Adrenal gland (tissue), 5 donors: ENCODE measurements around the gene THSD7B.

Source experiments
- POLR2A ChIP-seq, 2 donors: fragments of 450-650 bp; IDR thresholded peaks; one replicate each; pipeline ENCODE4 v1.6.1; 2017; ENCODE audit warnings: antibody characterized with exemption in 2 of 2, mild to moderate bottlenecking in 2 of 2, moderate library complexity in 1 of 2
- TF ChIP-seq, protein P1 (sequence below), 6 experiments: fragments of 450-650 bp in 4 of 6; fragments of 200-600 bp in 2 of 6; sonication (generic) in 1 of 6; IDR thresholded peaks; 1 replicate in 5 of 6; 2 replicates in 1 of 6; pipeline versions ENCODE4 v1.5.1 to v1.8.0; 2016 to 2021; ENCODE audit warnings: antibody characterized with exemption in 6 of 6, mild to moderate bottlenecking in 2 of 6, moderate library complexity in 1 of 6
- donor health status: DM: no; HTN: no; CAD: no.

DNA sequence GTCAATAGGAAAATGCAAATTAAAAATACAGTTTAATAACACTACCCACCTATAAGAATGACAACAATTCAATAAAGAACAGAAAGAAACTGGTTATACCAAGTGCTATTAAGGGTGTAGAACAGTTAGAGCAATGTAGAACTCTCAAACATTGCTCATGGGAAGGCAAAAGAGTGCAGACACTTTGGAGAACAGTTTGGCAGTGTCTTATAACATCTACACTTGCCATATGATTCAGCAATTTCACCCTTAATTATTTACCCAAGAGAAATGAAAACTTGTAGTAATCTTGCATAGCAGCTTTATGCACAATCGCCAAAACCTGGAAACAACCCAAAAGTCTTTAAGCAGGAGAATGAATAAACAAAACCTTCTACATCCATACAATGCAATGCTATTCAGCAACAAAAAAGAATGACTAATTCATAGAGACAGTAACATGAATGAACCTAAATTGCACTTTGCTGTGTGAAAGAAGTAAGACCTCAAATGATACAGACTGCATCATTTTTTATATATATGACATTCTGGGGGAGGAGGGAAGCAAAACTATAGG, 455.2 kb downstream of the THSD7B start:
- TF ChIP-seq, protein P1, sequence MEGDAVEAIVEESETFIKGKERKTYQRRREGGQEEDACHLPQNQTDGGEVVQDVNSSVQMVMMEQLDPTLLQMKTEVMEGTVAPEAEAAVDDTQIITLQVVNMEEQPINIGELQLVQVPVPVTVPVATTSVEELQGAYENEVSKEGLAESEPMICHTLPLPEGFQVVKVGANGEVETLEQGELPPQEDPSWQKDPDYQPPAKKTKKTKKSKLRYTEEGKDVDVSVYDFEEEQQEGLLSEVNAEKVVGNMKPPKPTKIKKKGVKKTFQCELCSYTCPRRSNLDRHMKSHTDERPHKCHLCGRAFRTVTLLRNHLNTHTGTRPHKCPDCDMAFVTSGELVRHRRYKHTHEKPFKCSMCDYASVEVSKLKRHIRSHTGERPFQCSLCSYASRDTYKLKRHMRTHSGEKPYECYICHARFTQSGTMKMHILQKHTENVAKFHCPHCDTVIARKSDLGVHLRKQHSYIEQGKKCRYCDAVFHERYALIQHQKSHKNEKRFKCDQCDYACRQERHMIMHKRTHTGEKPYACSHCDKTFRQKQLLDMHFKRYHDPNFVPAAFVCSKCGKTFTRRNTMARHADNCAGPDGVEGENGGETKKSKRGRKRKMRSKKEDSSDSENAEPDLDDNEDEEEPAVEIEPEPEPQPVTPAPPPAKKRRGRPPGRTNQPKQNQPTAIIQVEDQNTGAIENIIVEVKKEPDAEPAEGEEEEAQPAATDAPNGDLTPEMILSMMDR (IDR thresholded peaks at IDR 0.05) = no peak
- no peak for TF ChIP-seq POLR2A (IDR thresholded peaks at IDR 0.05)
